ENCODE measurements around the gene WDR72. TPM values are rescaled to one million over a fixed set of nuclear protein-coding genes. Genes with fewer than 3 reads are reported as not detected.

The WDR72 gene
- total and polyA plus RNA-seq, 2 of the 4 experiments (the other 2 are of a cell fraction), result not detected

- no peak overlapping the region for H3K23ac ChIP-seq (ENCODE audit: low read depth, low read length)
- H3K4ac ChIP-seq (ENCODE audit: low read depth, low read length), result no peak overlapping the region
- no peak overlapping the region for H4K8ac ChIP-seq (ENCODE audit: low read depth in 2 of 2, low read length in 2 of 2)
- no peak overlapping the region for H3K56ac ChIP-seq (ENCODE audit: extremely low read depth, insufficient read depth, low read length)
- CTCF ChIA-PET, result no interaction called here
- no peak overlapping the region for H2BK120ac ChIP-seq (ENCODE audit: low read depth, low read length)
- POLR2A ChIA-PET (ENCODE audit: unreplicated experiment), result no interaction called here
- no peaks in the 10 kb centered on the region for H3K9me1 ChIP-seq (ENCODE audit: insufficient read depth, low read length)
- H3K27me3 ChIP-seq (ENCODE audit: control insufficient read depth, insufficient read depth, low read length), result no peaks in the 10 kb centered on the region
- no peak overlapping the region for H2BK20ac ChIP-seq (ENCODE audit: low read depth, low read length)
- H3K9ac ChIP-seq (ENCODE audit: low read depth, low read length), result no peak overlapping the region
- intact Hi-C loops (cut with micrococcal nuclease) (no loop called here), dilution Hi-C loops (cut with HindIII; ENCODE audit: low sequenced_read_pairs, unreplicated experiment) (no loop called here), in situ Hi-C loops (cut with MboI; ENCODE audit: low sequenced_read_pairs) (no loop called here)
- no peak overlapping the region for H4K91ac ChIP-seq (ENCODE audit: insufficient read depth, low read depth, low read length)
- H3K27ac ChIP-seq (ENCODE audit: insufficient read depth, low read length), result no peak overlapping the region
- ATAC-seq (ENCODE audit: low read depth), result no peak
- no peak overlapping the region for H2AK9ac ChIP-seq (replicated peaks; ENCODE audit: low read depth, low read length, poor library complexity)
- H3K4me3 ChIP-seq (ENCODE audit: insufficient read depth, low read depth, low read length), result no peak overlapping the region
- H4K5ac ChIP-seq (ENCODE audit: low read depth, low read length), result no peak overlapping the region
- no TSS peak for BruUV-seq (replicated peaks)
- no peak for DNase-seq
- H2BK5ac ChIP-seq (ENCODE audit: low read depth, low read length, poor library complexity, severe bottlenecking), result no peak overlapping the region
- H3K4me1 ChIP-seq (ENCODE audit: control insufficient read depth, insufficient read depth, low read length), result no peaks in the 10 kb centered on the region
- H4K20me1 ChIP-seq (ENCODE audit: insufficient read depth, low read length), result no peaks in the 10 kb centered on the region
- no peaks in the 10 kb centered on the region for H3K36me3 ChIP-seq (ENCODE audit: control insufficient read depth, insufficient read depth, low read length)
- H2BK15ac ChIP-seq (ENCODE audit: low read depth, low read length), result no peak overlapping the region
- H3K9me3 ChIP-seq (ENCODE audit: control insufficient read depth, insufficient read depth, low read length), result peaks cover 3% of the 10 kb centered on the region; the same call in 1 of the 2 replicates
- no peak overlapping the region for H3K14ac ChIP-seq (replicated peaks; ENCODE audit: low read depth, low read length)
- no peak overlapping the region for H2AFZ ChIP-seq (replicated peaks; ENCODE audit: low read length, poor library complexity)
- H3K4me2 ChIP-seq (ENCODE audit: low read depth, low read length), result no peak overlapping the region
- H2AK5ac ChIP-seq (ENCODE audit: low read depth, low read length), result no peak overlapping the region
- no CpG with 5 or more reads among the region's 1 CpG for WGBS, 2 experiments (ENCODE audit: extremely low coverage in 2 of 2, insufficient read length in 1 of 2)
- TF ChIP-seq CEBPB (IDR thresholded peaks at IDR 0.05; ENCODE audit: low read depth, low read length) (no peak), ELK1 (IDR thresholded peaks at IDR 0.05; ENCODE audit: borderline replicate concordance, low read depth, low read length) (no peak), CTCF (conservative IDR thresholded peaks at IDR 0.05; ENCODE audit: low read depth, low read length) (no peak), RCOR1 (IDR thresholded peaks at IDR 0.05; ENCODE audit: insufficient replicate concordance, low read length) (no peak), RFX5 (IDR thresholded peaks at IDR 0.05; ENCODE audit: low read depth, low read length) (no peak), USF2 (IDR thresholded peaks at IDR 0.05; ENCODE audit: low read depth, low read length) (no peak), CHD1 (IDR thresholded peaks at IDR 0.05; ENCODE audit: low read depth, low read length) (no peak), MAZ (IDR thresholded peaks at IDR 0.05; ENCODE audit: borderline replicate concordance, low read depth, low read length) (no peak), MAFK (IDR thresholded peaks at IDR 0.05; ENCODE audit: low read depth, low read length) (no peak), RAD21 (IDR thresholded peaks at IDR 0.05; ENCODE audit: low read length) (no peak), BHLHE40 (IDR thresholded peaks at IDR 0.05; ENCODE audit: low read depth, low read length) (no peak), SMC3 (IDR thresholded peaks at IDR 0.05; ENCODE audit: low read depth, low read length) (no peak), MXI1 (IDR thresholded peaks at IDR 0.05; ENCODE audit: borderline replicate concordance, low read depth, low read length) (no peak), FOS (IDR thresholded peaks at IDR 0.05; ENCODE audit: low read depth, low read length) (no peak), POLR2A (IDR thresholded peaks at IDR 0.05; ENCODE audit: low read depth, low read length) (no peak), NFE2L2 (IDR thresholded peaks at IDR 0.05; ENCODE audit: low read depth, low read length) (no peak)
- H3K79me1 ChIP-seq (ENCODE audit: low read depth in 1 of 2, low read length in 2 of 2), result no peaks in the 10 kb centered on the region
- no peak overlapping the region for H3K18ac ChIP-seq (ENCODE audit: low read depth, low read length)
Measured at GRCh38 chr15:53588773-53589172, 170.7 kb downstream of the WDR72 start.

Measured in IMR-90 (cell line).